Right atrium auricular region (tissue), 2 donors: ENCODE data around the gene HIRA. TPM values are rescaled to one million over a fixed set of nuclear protein-coding genes. Genes with fewer than 3 reads are reported as not detected.
"Not testable (repeated sequence)": the region's sequence is repeated elsewhere in the genome, so short reads cannot be mapped to it uniquely, and the experiment has no call there.

Experiments used
- DNase-seq: peaks from one replicate; pipeline ENCODE4 v3.0.0-alpha.2; 2019; ENCODE audit warnings: low spot score
- H3K27ac ChIP-seq, 2 donors: fragments of 200-600 bp; sonication (generic); 1 replicate in 1 of 2; 2 replicates in 1 of 2; pipeline ENCODE4 v1.5.1; 2016 to 2019
- H3K27me3 ChIP-seq, 2 donors: fragments of 200-600 bp; sonication (generic); one replicate each; pipeline versions ENCODE4 v1.5.1 to v1.6.0; 2017 to 2019
- H3K36me3 ChIP-seq: fragments of 200-600 bp; sonication (generic); one replicate; pipeline ENCODE4 v1.5.1; 2016
- H3K4me1 ChIP-seq, 2 donors: fragments of 200-600 bp; sonication (generic); one replicate each; pipeline versions ENCODE4 v1.5.1 to v1.6.0; 2017 to 2019
- H3K4me3 ChIP-seq, 2 donors: fragments of 200-600 bp; sonication (generic); 1 replicate in 1 of 2; 2 replicates in 1 of 2; pipeline ENCODE4 v1.5.1; 2017 to 2019; ENCODE audit warnings: mild to moderate bottlenecking in 1 of 2, moderate library complexity in 1 of 2
- H3K9me3 ChIP-seq, 2 donors: fragments of 200-600 bp; sonication (generic); one replicate each; pipeline ENCODE4 v1.5.1; 2019
- CTCF ChIP-seq, 2 donors: fragments of 200-600 bp; sonication (generic); IDR thresholded peaks; one replicate each; pipeline ENCODE4 v1.5.1; 2019; ENCODE audit warnings: antibody characterized with exemption in 2 of 2
- total RNA-seq, 2 donors: library from RNA; depleted of rRNA; stranded (reverse); fragments of >200 nt; gene quantifications; one replicate each; pipeline ENCODE4 v1.1.0, GENCODE V29; 2016

HIRA gene
- total RNA-seq, 2 donors from 2014 or later, result 9.8 to 15.7 TPM

- no peak for TF ChIP-seq CTCF (IDR thresholded peaks at IDR 0.05)
- H3K36me3 ChIP-seq, result peaks cover 25% of the 10 kb centered on the region
- no peak overlapping the region for H3K27ac ChIP-seq
- DNase-seq, result no peak
- H3K9me3 ChIP-seq, result no peaks in the 10 kb centered on the region
- peaks cover 0 to 39% of the 10 kb centered on the region in 2 donors for H3K4me1 ChIP-seq
- no peaks in the 10 kb centered on the region for H3K27me3 ChIP-seq
- H3K4me3 ChIP-seq, result no peak overlapping the region
Measured at GRCh38 chr22:19448739-19449421, 17.3 kb upstream of the HIRA start.

- TF ChIP-seq CTCF (IDR thresholded peaks at IDR 0.05), result no peak
- Histone ChIP-seq H3K27ac (peak overlapping the region; percentile 92 to 96), H3K4me3 (peak overlapping the region; percentile 75 to 98), H3K4me1 (peaks cover 0 to 39% of the 10 kb centered on the region in 2 donors), H3K36me3 (peaks cover 25% of the 10 kb centered on the region), H3K27me3 (no peaks in the 10 kb centered on the region), H3K9me3 (no peaks in the 10 kb centered on the region)
- no peak for DNase-seq
Measured at GRCh38 chr22:19448076-19448607, 16.6 kb upstream of the HIRA start.

- Histone ChIP-seq H3K27ac (peak within 1 kb of the TSS; percentile 92 to 96), H3K36me3 (peaks cover 19% of the 10 kb centered on the region), H3K4me1 (peaks cover 0 to 39% of the 10 kb centered on the region in 2 donors), H3K27me3 (no peaks in the 10 kb centered on the region), H3K9me3 (no peaks in the 10 kb centered on the region), H3K4me3 (peak within 1 kb of the TSS; percentile 75 to 98)
- peak in 1 of 2 donors; percentile 34 for TF ChIP-seq CTCF (IDR thresholded peaks at IDR 0.05)
- peak; percentile 95 for DNase-seq
Measured at GRCh38 chr22:19447330-19448075, 16.0 kb upstream of the HIRA start, which contains the start of gene C22orf39. TSS of gene C22orf39 (minus strand) at chr22:19447711. CDS start at chr22:19447688, 23 bp downstream.

- no peak for TF ChIP-seq CTCF (IDR thresholded peaks at IDR 0.05)
- peak overlapping the region; percentile 75 to 98 for H3K4me3 ChIP-seq
- H3K4me1 ChIP-seq, result peaks cover 0 to 39% of the 10 kb centered on the region in 2 donors
Measured at GRCh38 chr22:19446603-19447329, 15.2 kb upstream of the HIRA start.

GRCh38 chr22:19445279-19445982 lies 13.9 kb upstream of the HIRA start:
- DNase-seq, H3K27me3 ChIP-seq, H3K9me3 ChIP-seq, H3K4me3 ChIP-seq, H3K27ac ChIP-seq: not testable (repeated sequence)
- Histone ChIP-seq H3K4me1 (peaks cover 0 to 39% of the 10 kb centered on the region in 2 donors), H3K36me3 (peaks cover 14% of the 10 kb centered on the region)

More at GRCh38 chr22:19446603-19447329, 15.2 kb upstream of the HIRA start:
- no peaks in the 10 kb centered on the region for H3K27me3 ChIP-seq
- no peak for DNase-seq
- H3K9me3 ChIP-seq, result no peaks in the 10 kb centered on the region
- peaks cover 14% of the 10 kb centered on the region for H3K36me3 ChIP-seq
- peak overlapping the region; percentile 92 to 96 for H3K27ac ChIP-seq
